GM13976 (cell line): ENCODE data around the gene KLHL10.

Source experiments
- DNase-seq: peaks from one replicate; pipeline ENCODE4 v3.0.0; 2012; ENCODE audit warnings: low spot score
- CTCF ChIP-seq: IDR thresholded peaks from 2 replicates; pipeline ENCODE4 v1.5.1; 2012; ENCODE audit warnings: borderline replicate concordance, mild to moderate bottlenecking; ENCODE audit not compliant: insufficient read depth; ENCODE audit errors: extremely low read depth, missing control alignments, control extremely low read depth
- in situ Hi-C: fragments of 300-500 bp; cut with MboI; formaldehyde crosslinking; loops from one replicate; pipeline ENCODE4 v1.12.0; 2022; ENCODE audit warnings: low sequenced_read_pairs, mixed read lengths, inconsistent platforms; ENCODE audit not compliant: unreplicated experiment

The KLHL10 gene

GRCh38 chr17:41885733-41886132, 48.1 kb downstream of the KLHL10 start:
- peak; percentile 1 for TF ChIP-seq CTCF
- DNase-seq = no peak
- in situ Hi-C loops = no loop called here

GRCh38 chr17:41888332-41888965, 50.8 kb downstream of the KLHL10 start:
- no peak for TF ChIP-seq CTCF
- DNase-seq = no peak
- in situ Hi-C loops = no loop called here

GRCh38 chr17:41891135-41892020, 53.8 kb downstream of the KLHL10 start:
- DNase-seq = no peak
- TF ChIP-seq CTCF = no peak
- in situ Hi-C loops = no loop called here

GRCh38 chr17:41892021-41892376, 54.4 kb downstream of the KLHL10 start:
- in situ Hi-C loops = no loop called here
- DNase-seq = no peak

GRCh38 chr17:41893384-41893783, 55.8 kb downstream of the KLHL10 start:
- no peak for TF ChIP-seq CTCF
- DNase-seq = no peak
- in situ Hi-C loops = no loop called here

More at GRCh38 chr17:41892021-41892376, 54.4 kb downstream of the KLHL10 start:
- no peak for TF ChIP-seq CTCF

- no peak for DNase-seq
- in situ Hi-C loops = no loop called here
- TF ChIP-seq CTCF = no peak
Observed at GRCh38 chr17:41894791-41895331, 57.2 kb downstream of the KLHL10 start.
